GM20000 (cell line): ENCODE results near the gene GNAL.
"Not testable (repeated sequence)": the region's sequence is repeated elsewhere in the genome, so short reads cannot be mapped to it uniquely, and the experiment has no call there.

Experiments
- DNase-seq: peaks from one replicate; pipeline ENCODE4 v3.0.0; 2012; ENCODE audit warnings: low spot score
- CTCF ChIP-seq: IDR thresholded peaks from 2 replicates; pipeline ENCODE4 v1.5.1; 2012; ENCODE audit warnings: mild to moderate bottlenecking, control low read depth; ENCODE audit errors: extremely low read depth, missing control alignments

Gene GNAL

GRCh38 chr18:11688972-11689668 is at the start of gene GNAL:
Gene GNAL (plus strand): TSS chr18:11689264. CDS start chr18:11689564, 300 bp downstream.
- TF ChIP-seq CTCF: no peak
- peak; percentile 85 for DNase-seq

GRCh38 chr18:11647310-11647709 is 41.8 kb upstream of the GNAL start:
- not testable (repeated sequence) for DNase-seq

GRCh38 chr18:11647804-11648203 is 41.3 kb upstream of the GNAL start:
- DNase-seq: not testable (repeated sequence)

GRCh38 chr18:11649839-11650238 is 39.2 kb upstream of the GNAL start:
- TF ChIP-seq CTCF: no peak
- DNase-seq: no peak

- TF ChIP-seq CTCF: no peak
- no peak for DNase-seq
These were observed 37.2 kb upstream of the GNAL start for GRCh38 chr18:11651899-11652298.

GRCh38 chr18:11653521-11653920 is 35.5 kb upstream of the GNAL start:
- no peak for TF ChIP-seq CTCF
- no peak for DNase-seq

- peak; percentile 75 for DNase-seq
- peak; percentile 63 for TF ChIP-seq CTCF
These were observed 34.1 kb upstream of the GNAL start for GRCh38 chr18:11654736-11655605.

- no peak for TF ChIP-seq CTCF
- DNase-seq: no peak
These were observed 33.5 kb upstream of the GNAL start for GRCh38 chr18:11655606-11655932.
